Psoas muscle (tissue), 8 donors: ENCODE results near the gene TCF19. TPM values are rescaled to one million over a fixed set of nuclear protein-coding genes. Genes with fewer than 3 reads are reported as not detected.
"Not testable (repeated sequence)": the region's sequence is repeated elsewhere in the genome, so short reads cannot be mapped to it uniquely, and the experiment has no call there.

Source experiments
- ATAC-seq, 4 donors: fragments of 200-7000 bp; cut with Tn5 transposase; one replicate each; pipeline ENCODE4 v1.9.1; 2020; ENCODE audit warnings: moderate library complexity in 3 of 4, mild to moderate bottlenecking in 2 of 4
- DNase-seq, 2 donors: peaks; one replicate each; pipeline ENCODE4 v3.0.0-alpha.2; 2020
- H3K27ac ChIP-seq: fragments of 200-600 bp; one replicate; pipeline ENCODE4 v1.8.0; 2022
- H3K27me3 ChIP-seq, 3 donors: fragments of 200-600 bp in 1 of 3; one replicate each; pipeline versions ENCODE4 v1.6.1 to v1.8.0; 2013 to 2022; ENCODE audit warnings: low read length in 2 of 3, mild to moderate bottlenecking in 2 of 3, moderate library complexity in 1 of 3; ENCODE audit not compliant: insufficient read depth in 3 of 3
- H3K36me3 ChIP-seq, 2 donors: fragments of 200-600 bp in 1 of 2; one replicate each; pipeline versions ENCODE4 v1.6.1 to v1.8.0; 2013 to 2022; ENCODE audit warnings: low read depth in 1 of 2, mild to moderate bottlenecking in 1 of 2, moderate library complexity in 1 of 2; ENCODE audit not compliant: insufficient read depth in 1 of 2
- H3K4me1 ChIP-seq: fragments of 200-600 bp; one replicate; pipeline ENCODE4 v1.8.0; 2022
- H3K4me3 ChIP-seq: fragments of 200-600 bp; one replicate; pipeline ENCODE4 v1.8.0; 2022; ENCODE audit warnings: mild to moderate bottlenecking
- H3K9me3 ChIP-seq: fragments of 200-600 bp; one replicate; pipeline ENCODE4 v1.8.0; 2022
- CTCF ChIP-seq: fragments of 200-600 bp; IDR thresholded peaks from one replicate; pipeline ENCODE4 v1.8.0; 2022; ENCODE audit warnings: antibody characterized with exemption
- WGBS, 3 donors: extraction: QIAGEN DNeasy Blood & Tissue Kit; methylation state at CpG; one replicate each; pipeline versions ENCODE4 v1.1.6 to v1.1.7; 2013; 5-methylcytosine and 5-hydroxymethylcytosine counted together
- intact Hi-C, 2 donors: fragments of 100-400 bp; cut with DNase I; formaldehyde crosslinking; loops; one replicate each; pipeline versions ENCODE4 v1.11.0 to v1.14.2; 2022
- polyA plus RNA-seq, 3 donors: library from polyadenylated mRNA; stranded (reverse); fragments of 200-250 nt; gene quantifications; one replicate each; pipeline ENCODE4 v1.2.3, GENCODE V29; 2013
- total RNA-seq, 4 donors: library from RNA; stranded (reverse); fragmentation: NEBNext Ultra II Directional in 2 of 4; extraction: Animal tissue kit (Norgen Biotek cat#: 25700) in 2 of 4; gene quantifications; one replicate each; pipeline versions ENCODE4 v1.2.1 to v1.2.4, GENCODE V29; 2021 to 2023
- donor health status: healthy with polysubstance abuse.
- donor health status: DM: no; HTN: no; CAD: no; lungs with moderate emphysema.
- donor health status: Bipolar disorder and iron deficiency.
- donor health status: healthy.
- donor health status: DM: yes; HTN: yes; CAD: no.
- donor health status: DM: no; HTN: no; CAD: no.
- donor health status: DM: no; HTN: no; CAD: no.
- donor health status: DM: yes; HTN: yes; CAD: no.

Gene TCF19
- total and polyA plus RNA-seq, 7 donors, result 1.4 to 4.8 (median 1.8) TPM

DNA sequence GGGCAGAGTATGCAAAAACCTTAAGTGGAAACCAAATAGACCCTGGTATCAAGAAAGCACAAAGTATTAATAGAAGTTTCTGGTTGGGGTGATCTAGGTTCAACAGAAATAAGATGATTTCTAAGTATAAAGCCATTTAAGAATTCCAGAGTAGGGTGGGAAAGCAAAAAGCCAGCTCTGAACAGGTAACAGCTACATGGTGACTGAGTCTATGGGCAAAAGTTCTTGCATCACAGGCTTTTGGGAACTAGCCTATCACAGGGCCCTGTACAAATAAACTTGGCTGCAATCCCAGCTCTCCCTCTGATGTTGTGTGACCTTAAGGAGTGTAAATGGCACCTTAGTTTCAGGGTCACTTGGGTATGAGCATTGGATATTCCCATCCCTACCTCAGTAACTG lies 5.5 kb downstream of the TCF19 start:
- Histone ChIP-seq H3K4me3 (no peak overlapping the region), H3K9me3 (no peaks in the 10 kb centered on the region), H3K27me3 (no peaks in the 10 kb centered on the region), H3K36me3 (peaks cover 0 to 4% of the 10 kb centered on the region in 2 donors), H3K27ac (no peak overlapping the region), H3K4me1 (peaks cover 6% of the 10 kb centered on the region)
- no peak for DNase-seq
- ATAC-seq, result no peak
- no peak for TF ChIP-seq CTCF
- intact Hi-C loops, result no loop called here

DNA sequence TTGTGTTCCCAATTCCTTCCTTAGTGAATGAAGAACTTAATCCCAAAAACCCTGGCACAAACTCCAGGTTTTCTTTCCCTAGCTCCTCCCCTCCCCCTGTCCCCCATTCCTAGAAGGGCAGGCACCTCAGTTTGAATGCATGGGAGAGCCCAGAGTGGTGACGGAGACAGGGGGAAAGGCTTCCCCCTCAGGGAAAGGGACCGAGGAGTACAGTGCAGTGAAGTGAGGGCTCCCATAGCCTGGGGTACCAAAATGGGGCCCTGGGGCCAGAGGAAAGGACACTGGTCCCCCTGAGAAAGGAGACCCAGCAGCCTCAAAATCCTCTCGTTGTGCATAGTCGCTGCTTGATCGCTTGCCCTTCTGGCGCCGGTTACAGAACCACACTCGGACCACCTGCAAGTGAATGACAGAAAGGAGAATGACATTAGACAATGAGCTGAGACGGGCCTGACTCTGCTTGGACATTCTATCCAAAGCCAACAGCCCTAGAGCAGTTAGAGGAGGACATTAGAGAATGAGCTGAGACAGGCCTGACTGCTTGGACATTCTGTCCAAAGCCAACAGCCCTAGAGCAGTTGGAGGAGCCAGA lies 6.2 kb downstream of the TCF19 start:
- intact Hi-C loops, H3K9me3 ChIP-seq: not testable (repeated sequence)
- 91 to 94% (median 91%) methylated on average over 7 of the region's 9 CpGs for WGBS, 3 donors

GRCh38 chr6:31165064-31165832 lies 6.9 kb downstream of the TCF19 start:
- 78 to 84% (median 80%) methylated on average over 17 of the region's 17 CpGs for WGBS, 3 donors

More for the DNA sequence above, 6.2 kb downstream of the TCF19 start:
- H3K27ac ChIP-seq, H3K36me3 ChIP-seq, H3K4me1 ChIP-seq, ATAC-seq, H3K4me3 ChIP-seq, H3K27me3 ChIP-seq, DNase-seq: not testable (repeated sequence)

DNA sequence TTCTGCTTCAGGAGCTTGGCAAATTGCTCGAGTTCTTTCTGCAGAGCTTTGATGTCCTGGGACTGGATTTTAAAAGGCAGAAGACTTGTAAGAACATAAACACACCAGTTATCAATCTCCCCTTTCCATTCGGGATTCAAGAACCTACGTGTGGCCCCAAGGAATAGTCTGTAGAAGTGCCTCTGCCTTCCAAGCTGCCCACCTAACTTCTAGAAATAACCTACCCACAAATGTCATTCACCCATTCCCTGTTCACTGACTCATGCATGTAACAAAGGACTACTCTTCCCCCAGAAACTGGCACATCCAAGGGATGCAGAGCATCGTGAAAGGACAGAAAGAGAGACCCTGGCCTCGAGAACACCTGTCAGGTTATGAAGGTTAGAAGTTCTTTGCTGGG lies 7.6 kb downstream of the TCF19 start:
- H3K4me3 ChIP-seq, result no peak overlapping the region
- H3K27me3 ChIP-seq, result no peaks in the 10 kb centered on the region
- H3K9me3 ChIP-seq, result no peaks in the 10 kb centered on the region
- ATAC-seq, result no peak
- no peak for DNase-seq
- H3K27ac ChIP-seq, result no peak overlapping the region
- intact Hi-C loops, result no loop called here
- TF ChIP-seq CTCF, result no peak
- H3K4me1 ChIP-seq, result no peaks in the 10 kb centered on the region
- 69 to 82% (median 69%) methylated on average over 5 of the region's 5 CpGs for WGBS, 3 donors
- peaks cover 0 to 4% of the 10 kb centered on the region in 2 donors for H3K36me3 ChIP-seq

More at GRCh38 chr6:31165064-31165832, 6.9 kb downstream of the TCF19 start:
- H3K27ac ChIP-seq, DNase-seq, ATAC-seq, H3K36me3 ChIP-seq, H3K9me3 ChIP-seq, H3K4me1 ChIP-seq, H3K27me3 ChIP-seq, intact Hi-C loops, H3K4me3 ChIP-seq: not testable (repeated sequence)

DNA sequence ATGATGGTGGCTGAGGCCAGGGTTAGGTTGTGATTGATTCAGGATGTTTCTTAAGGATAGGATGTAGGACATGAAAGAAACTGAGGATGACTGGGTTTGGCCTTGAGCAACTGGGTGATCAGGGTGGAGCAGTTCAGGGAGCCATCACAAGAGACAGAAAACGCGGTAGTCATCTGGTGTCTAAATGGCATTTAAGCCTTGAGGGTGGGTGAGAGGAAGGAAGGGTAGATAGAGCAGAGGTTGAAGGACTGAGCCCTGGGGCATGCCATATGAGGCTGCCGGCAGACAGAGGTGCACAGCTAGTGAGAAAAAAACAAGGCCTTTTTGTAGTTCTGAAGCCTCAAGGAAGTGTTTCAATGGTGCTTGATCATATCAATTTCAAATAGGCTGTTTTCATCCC lies 10.2 kb downstream of the TCF19 start:
- no peak for TF ChIP-seq CTCF
- Histone ChIP-seq H3K4me1 (no peaks in the 10 kb centered on the region), H3K27ac (no peak overlapping the region), H3K36me3 (no peaks in the 10 kb centered on the region), H3K4me3 (no peak overlapping the region), H3K9me3 (no peaks in the 10 kb centered on the region), H3K27me3 (no peaks in the 10 kb centered on the region)
- DNase-seq, result no peak
- 49 to 78% (median 59%) methylated on average over 3 of the region's 3 CpGs for WGBS, 3 donors
- intact Hi-C loops, result no loop called here
- no peak for ATAC-seq
